HG03095 (cell line): ENCODE measurements around the gene SEC14L2.
"Not testable (repeated sequence)": the region's sequence is repeated elsewhere in the genome, so short reads cannot be mapped to it uniquely, and the experiment has no call there.

ENCODE experiments used
- ATAC-seq: cut with Tn5 transposase; IDR thresholded peaks from one replicate; pipeline ENCODE4 v1.9.1; 2021; ENCODE audit warnings: moderate library complexity; ENCODE audit not compliant: unreplicated experiment

The SEC14L2 gene

GRCh38 chr22:30451488-30451887 is 54.7 kb downstream of the SEC14L2 start:
- ATAC-seq: not testable (repeated sequence)

- ATAC-seq: no peak
Measured at GRCh38 chr22:30452861-30453260, 56.0 kb downstream of the SEC14L2 start.

GRCh38 chr22:30453731-30454510 is 57.1 kb downstream of the SEC14L2 start:
- ATAC-seq: no peak

GRCh38 chr22:30455075-30455840 is 58.4 kb downstream of the SEC14L2 start:
- no peak for ATAC-seq

- no peak for ATAC-seq
Measured at GRCh38 chr22:30457981-30458380, 61.2 kb downstream of the SEC14L2 start.

- ATAC-seq: no peak
Measured at GRCh38 chr22:30459181-30460052, 62.6 kb downstream of the SEC14L2 start.

- no peak for ATAC-seq
Measured at GRCh38 chr22:30460147-30460546, 63.3 kb downstream of the SEC14L2 start.

GRCh38 chr22:30460555-30460954 is 63.7 kb downstream of the SEC14L2 start:
- ATAC-seq: not testable (repeated sequence)

GRCh38 chr22:30469165-30469564 is 72.3 kb downstream of the SEC14L2 start:
- ATAC-seq: no peak

- no peak for ATAC-seq
Measured at GRCh38 chr22:30470655-30471054, 73.8 kb downstream of the SEC14L2 start.

GRCh38 chr22:30471616-30472318 is 74.9 kb downstream of the SEC14L2 start, which contains the start of gene SEC14L3:
Gene SEC14L3, minus strand, starts transcription at chr22:30472017. Its CDS starts 59 bp downstream, at chr22:30471958.
- no peak for ATAC-seq

GRCh38 chr22:30472994-30473720 is 76.3 kb downstream of the SEC14L2 start:
- no peak for ATAC-seq

- ATAC-seq: no peak
Measured at GRCh38 chr22:30474121-30474520, 77.3 kb downstream of the SEC14L2 start.
